K562 (cell line): ENCODE results near the gene ZNF334. TPM values are rescaled to one million over a fixed set of nuclear protein-coding genes. Genes with fewer than 3 reads are reported as not detected.

Experiments
- ATAC-seq: fragments of 200-7000 bp; cut with Tn5 transposase; 3 replicates; pipeline ENCODE4 v1.9.1; 2020; ENCODE audit warnings: moderate library complexity
- BruUV-seq: library from RNA; stranded (reverse); fragments of 400-500 nt; replicated peaks from 2 replicates; lab custom pipeline; 2021; lab: Mats Ljungman, UMichigan
- CTCF ChIA-PET: fragments of 300-600 bp; formaldehyde crosslinking; extraction: SDS; loops from one replicate; lab custom pipeline; 2021; ENCODE audit warnings: low intra/inter-chr PET ratio; lab: Yijun Ruan, JAX
- POLR2A ChIA-PET: fragments of 300-600, 350-650 bp; sonication (Branson Sonifier 250); formaldehyde crosslinking; extraction: SDS; loops from one replicate; lab custom pipeline; 2021; ENCODE audit warnings: antibody characterized with exemption, inconsistent platforms; lab: Yijun Ruan, JAX
- DNase-seq, 4 experiments: peaks; one replicate each; pipeline versions ENCODE4 v3.0.0 to v3.0.0-alpha.2; 2011 to 2018; ENCODE audit warnings: low spot score in 3 of 4, mixed read lengths in 3 of 4; ENCODE audit errors: extremely low read depth in 1 of 4
- FAIRE-seq: peaks from 2 replicates; lab custom pipeline; 2011; peaks lifted over from hg19 to GRCh38; lab: Jason Lieb, UNC
- H2AFZ ChIP-seq: 2 replicates; pipeline ENCODE4 v1.6.0; 2011; ENCODE audit warnings: low read depth, low read length, control low read depth, inconsistent platforms
- H3K27ac ChIP-seq: fragments of 200-600 bp; 3 replicates; pipeline ENCODE4 v1.8.0; 2011; ENCODE audit warnings: low read depth, mild to moderate bottlenecking, control low read depth, inconsistent platforms, low read length, moderate library complexity, mixed read lengths; ENCODE audit errors: extremely low read depth
- H3K27me3 ChIP-seq, 2 experiments: fragments of 300-600 bp in 1 of 2; 2 replicates in 1 of 2; 3 replicates in 1 of 2; pipeline versions ENCODE4 v1.6.0 to v1.8.0; 2011; ENCODE audit warnings: inconsistent platforms in 2 of 2, low read length in 2 of 2, mild to moderate bottlenecking in 1 of 2, mixed read lengths in 1 of 2, moderate library complexity in 1 of 2; ENCODE audit not compliant: control insufficient read depth in 2 of 2, insufficient read depth in 2 of 2
- H3K36me3 ChIP-seq: fragments of 300-600 bp; 3 replicates; pipeline ENCODE4 v1.8.0; 2011; ENCODE audit warnings: mild to moderate bottlenecking, low read length, inconsistent platforms; ENCODE audit not compliant: control insufficient read depth, insufficient read depth
- H3K4me1 ChIP-seq, 2 experiments: fragments of 200-600 bp in 1 of 2; replicated peaks in 1 of 2; 2 replicates in 1 of 2; 3 replicates in 1 of 2; pipeline versions ENCODE4 v1.5.1 to v1.8.0; 2011; ENCODE audit warnings: inconsistent platforms in 2 of 2, low read length in 2 of 2, mild to moderate bottlenecking in 1 of 2, mixed read lengths in 1 of 2, moderate library complexity in 1 of 2; ENCODE audit not compliant: control insufficient read depth in 2 of 2, insufficient read depth in 2 of 2
- H3K4me2 ChIP-seq: 2 replicates; pipeline ENCODE4 v1.6.1; 2011; ENCODE audit warnings: low read length, control low read depth, inconsistent platforms, mixed read lengths; ENCODE audit not compliant: insufficient read depth
- H3K4me3 ChIP-seq: fragments of 200-600 bp; sonication (generic), shearing (Covaris generic); 2 replicates; pipeline ENCODE4 v1.5.1; 2016; ENCODE audit warnings: control low read depth, inconsistent platforms
- H3K79me2 ChIP-seq: fragments of 200-600 bp; 3 replicates; pipeline ENCODE4 v1.8.0; 2011; ENCODE audit warnings: low read length, inconsistent platforms; ENCODE audit not compliant: control insufficient read depth, insufficient read depth
- H3K9ac ChIP-seq, 2 experiments: 2 replicates each; pipeline versions ENCODE4 v1.6.0 to v1.6.1; 2011; ENCODE audit warnings: low read depth in 2 of 2, low read length in 2 of 2, control low read depth in 1 of 2, inconsistent platforms in 1 of 2, mild to moderate bottlenecking in 1 of 2, mixed read lengths in 1 of 2; ENCODE audit not compliant: insufficient read depth in 1 of 2
- H3K9me1 ChIP-seq: one replicate; pipeline ENCODE4 v1.6.0; 2011; ENCODE audit warnings: inconsistent platforms, mild to moderate bottlenecking, low read length, moderate library complexity; ENCODE audit not compliant: control insufficient read depth, insufficient read depth
- H3K9me3 ChIP-seq: replicated peaks from 2 replicates; pipeline ENCODE4 v1.5.1; 2011; ENCODE audit warnings: low read depth, low read length, inconsistent platforms; ENCODE audit not compliant: control insufficient read depth, insufficient read depth
- H4K20me1 ChIP-seq: replicated peaks from 2 replicates; pipeline ENCODE4 v1.6.1; 2011; ENCODE audit warnings: low read length, inconsistent platforms, mixed read lengths; ENCODE audit not compliant: control insufficient read depth, insufficient read depth
- TAL1 ChIP-seq: fragments of 450-650 bp; IDR thresholded peaks from 2 replicates; pipeline ENCODE4 v1.6.1; 2016; ENCODE audit warnings: mild to moderate bottlenecking
- WGBS: fragments of 100-300 bp; shearing (Covaris generic); methylation state at CpG from one replicate; pipeline ENCODE4 v1.1.6; 2016; ENCODE audit warnings: low coverage, mixed read lengths; ENCODE audit not compliant: insufficient coverage; ENCODE audit errors: missing lambda C conversion rate; 5-methylcytosine and 5-hydroxymethylcytosine counted together
- in situ Hi-C: fragments of 300-500 bp; cut with MboI; formaldehyde crosslinking; loops from 4 replicates; pipeline ENCODE4 v1.15.0; 2018; ENCODE audit warnings: inconsistent platforms, mixed read lengths
- intact Hi-C: fragments of 100-400 bp; cut with micrococcal nuclease; formaldehyde crosslinking; loops from 2 replicates; pipeline ENCODE4 v1.14.2; 2022
- polyA plus RNA-seq, 8 experiments: library from polyadenylated mRNA; depleted of rRNA in 4 of 8; stranded (reverse) in 5 of 8; unstranded in 3 of 8; fragments of >200 nt; fragmentation: Nextera tagmentation in 2 of 8; fragmentation: Illumina TruSeq in 1 of 8; extraction: Ambion mirVana in 2 of 8; extraction: Trizol in 1 of 8; gene quantifications; 2 replicates each; pipeline versions ENCODE4 v1.2.1 to v1.2.3, GENCODE V29; 2011 to 2014; ENCODE audit warnings: inconsistent platforms in 1 of 8, missing spikeins in 1 of 8
- total RNA-seq, 7 experiments: library from RNA; depleted of rRNA in 6 of 7; stranded (reverse); fragments of >200 nt in 6 of 7; fragmentation: Illumina TruSeq in 2 of 7; extraction: Trizol in 2 of 7; gene quantifications; 2 replicates each; pipeline versions ENCODE4 v1.2.1 to v1.2.3, GENCODE V29; 2011 to 2021; ENCODE audit warnings: low replicate concordance in 1 of 7
- TF ChIP-seq, protein P1 (sequence below), 2 experiments: fragments of 200-800 bp in 1 of 2; sonication (Bioruptor generic) in 1 of 2; sonication (generic) in 1 of 2; formaldehyde crosslinking in 1 of 2; IDR thresholded peaks in 1 of 2; conservative IDR thresholded peaks in 1 of 2; 2 replicates each; pipeline versions ENCODE4 v1.5.0 to v1.6.1; 2016 to 2020; ENCODE audit warnings: missing compliant biosample characterization in 1 of 2, missing genetic modification characterization in 1 of 2, missing genetic modification reagents in 1 of 2
- TF ChIP-seq, protein P2 (sequence below): IDR thresholded peaks from 2 replicates; pipeline ENCODE4 v1.6.1; 2016; ENCODE audit warnings: missing genetic modification characterization, missing compliant biosample characterization

ZNF334 gene
- total and polyA plus RNA-seq, 9 of the 15 experiments (the other 6 are each of a cell fraction or from before 2014, with no cell fraction given), result 0.06 to 0.27 (median 0.21) TPM; not detected in 1

DNA sequence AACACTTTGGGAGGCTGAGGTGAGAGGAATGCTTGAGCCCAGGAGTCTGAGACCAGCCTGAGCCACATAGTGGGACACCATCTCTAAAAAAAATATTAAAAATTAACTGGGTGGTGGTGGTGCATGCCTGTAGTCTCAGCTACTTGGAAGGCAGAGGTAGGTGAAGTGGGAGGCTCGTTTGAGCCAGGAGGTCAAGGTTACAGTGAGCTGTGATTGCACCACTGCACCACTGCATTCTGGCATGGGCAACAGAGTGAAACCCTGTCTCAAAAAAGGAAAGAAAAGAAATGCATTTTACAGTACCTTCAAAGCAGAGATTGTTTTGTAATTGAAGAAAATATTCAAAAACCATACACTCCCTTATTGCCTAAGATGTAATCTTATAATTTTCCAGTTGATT, 30.6 kb upstream of the ZNF334 start (continued):
- TF ChIP-seq, protein P1, sequence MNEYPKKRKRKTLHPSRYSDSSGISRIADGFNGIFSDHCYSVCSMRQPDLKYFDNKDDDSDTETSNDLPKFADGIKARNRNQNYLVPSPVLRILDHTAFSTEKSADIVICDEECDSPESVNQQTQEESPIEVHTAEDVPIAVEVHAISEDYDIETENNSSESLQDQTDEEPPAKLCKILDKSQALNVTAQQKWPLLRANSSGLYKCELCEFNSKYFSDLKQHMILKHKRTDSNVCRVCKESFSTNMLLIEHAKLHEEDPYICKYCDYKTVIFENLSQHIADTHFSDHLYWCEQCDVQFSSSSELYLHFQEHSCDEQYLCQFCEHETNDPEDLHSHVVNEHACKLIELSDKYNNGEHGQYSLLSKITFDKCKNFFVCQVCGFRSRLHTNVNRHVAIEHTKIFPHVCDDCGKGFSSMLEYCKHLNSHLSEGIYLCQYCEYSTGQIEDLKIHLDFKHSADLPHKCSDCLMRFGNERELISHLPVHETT (CRISPR knock-in tag; conservative IDR thresholded peaks at IDR 0.05 in 1 of 2, IDR thresholded peaks at IDR 0.05 in 1 of 2), result no peak

- no peak for ATAC-seq
- H3K9me3 ChIP-seq, result no peaks in the 10 kb centered on the region
- CTCF ChIA-PET, result no interaction called here
- H3K27me3 ChIP-seq, result peaks cover 9 to 30% of the 10 kb centered on the region in 2 experiments; a peak in 4 of 5 replicates
- WGBS, result 0% methylated on average over 3 of the region's 4 CpGs
- H3K9ac ChIP-seq, result no peak overlapping the region
- no peak overlapping the region for H2AFZ ChIP-seq
- H4K20me1 ChIP-seq, result no peaks in the 10 kb centered on the region
- peaks cover 0 to 15% of the 10 kb centered on the region in 2 experiments; a peak in 1 of 5 replicates for H3K4me1 ChIP-seq
- no peaks in the 10 kb centered on the region for H3K36me3 ChIP-seq
- BruUV-seq, result no TSS peak
- H3K27ac ChIP-seq, result no peak overlapping the region
- TF ChIP-seq, protein P2, sequence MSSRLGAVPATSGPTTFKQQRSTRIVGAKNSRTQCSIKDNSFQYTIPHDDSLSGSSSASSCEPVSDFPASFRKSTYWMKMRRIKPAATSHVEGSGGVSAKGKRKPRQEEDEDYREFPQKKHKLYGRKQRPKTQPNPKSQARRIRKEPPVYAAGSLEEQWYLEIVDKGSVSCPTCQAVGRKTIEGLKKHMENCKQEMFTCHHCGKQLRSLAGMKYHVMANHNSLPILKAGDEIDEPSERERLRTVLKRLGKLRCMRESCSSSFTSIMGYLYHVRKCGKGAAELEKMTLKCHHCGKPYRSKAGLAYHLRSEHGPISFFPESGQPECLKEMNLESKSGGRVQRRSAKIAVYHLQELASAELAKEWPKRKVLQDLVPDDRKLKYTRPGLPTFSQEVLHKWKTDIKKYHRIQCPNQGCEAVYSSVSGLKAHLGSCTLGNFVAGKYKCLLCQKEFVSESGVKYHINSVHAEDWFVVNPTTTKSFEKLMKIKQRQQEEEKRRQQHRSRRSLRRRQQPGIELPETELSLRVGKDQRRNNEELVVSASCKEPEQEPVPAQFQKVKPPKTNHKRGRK (tag), result peak; percentile 70
- no peak for TF ChIP-seq TAL1
- in situ Hi-C loops (no loop called here), intact Hi-C loops (no loop called here)
- FAIRE-seq, result no peak
- H3K4me3 ChIP-seq, result no peak overlapping the region
- H3K79me2 ChIP-seq, result no peaks in the 10 kb centered on the region
- no peak overlapping the region for H3K4me2 ChIP-seq
- no peaks in the 10 kb centered on the region for H3K9me1 ChIP-seq
- no peak for DNase-seq
- POLR2A ChIA-PET, result interaction anchor here (0.6 to 0.9 kb wide), 2 partner anchors 21 to 250 kb away, joined by 3 read pairs; no protein-coding TSS in a partner anchor
Observed at GRCh38 chr20:46543033-46543432, 29.7 kb upstream of the ZNF334 start.
